ENCODE measurements around the gene LAMTOR1. TPM values are rescaled to one million over a fixed set of nuclear protein-coding genes. Genes with fewer than 3 reads are reported as not detected.

Gene LAMTOR1
- total RNA-seq, 5 donors from 2014 or later (not counting 1 experiment from before 2014, with no cell fraction given): 45.7 to 69.3 (median 62.5) TPM

GRCh38 chr11:72112978-72113808, 10.1 kb upstream of the LAMTOR1 start:
- DNase-seq (no peak), ATAC-seq (replicated peaks in 1 of 4) (peak in 1 of 4 experiments; percentile 17)
- Mint-ChIP-seq H3K4me3 (peak overlapping the region; percentile 89 to 96 (median 92)), H3K4me1 (peaks cover 22 to 28% (median 28%) of the 10 kb centered on the region in 3 donors), H3K27ac (peak overlapping the region; percentile 99 to 100), H3K36me3 (peaks cover 11% of the 10 kb centered on the region), H3K9me3 (no peaks in the 10 kb centered on the region), H3K27me3 (peaks cover 7% of the 10 kb centered on the region in 2 donors)
- H3K27ac ChIP-seq (ENCODE audit: low read length): peak overlapping the region; percentile 91
- ChIA-PET CTCF (interaction anchor here in 1 of 2 donors (0.6 to 3.0 kb wide), 4 partner anchors 12 to 88 kb away, joined by 3 to 13 read pairs (median 6); no protein-coding TSS in a partner anchor), POLR2A (interaction anchor here in 1 of 2 donors (1.0 kb wide), 1 partner anchor 72 kb away, joined by 4 read pairs; no protein-coding TSS in a partner anchor)
- peak overlapping the region; percentile 79 to 97 for H3K4me3 ChIP-seq (ENCODE audit: control insufficient read depth in 1 of 2, extremely low read depth in 1 of 2, low read length in 1 of 2)
- H3K27me3 ChIP-seq (replicated peaks in 1 of 2; ENCODE audit: control insufficient read depth in 2 of 2, extremely low read depth in 1 of 2, insufficient read depth in 2 of 2, low read length in 1 of 2): peaks cover 0 to 6% of the 10 kb centered on the region in 2 experiments
- WGBS (ENCODE audit: insufficient coverage): 60% methylated on average over 5 of the region's 9 CpGs
- H3K9me3 ChIP-seq: no peaks in the 10 kb centered on the region
- H3K4me1 ChIP-seq (ENCODE audit: control insufficient read depth in 1 of 2, extremely low read depth in 1 of 2, insufficient read depth in 2 of 2, low read length in 2 of 2): peaks cover 8 to 21% of the 10 kb centered on the region in 2 experiments
- H3K36me3 ChIP-seq (ENCODE audit: control insufficient read depth in 2 of 2, extremely low read depth in 1 of 2, insufficient read depth in 1 of 2, low read length in 1 of 2): peaks cover 5 to 18% of the 10 kb centered on the region in 2 donors

DNA sequence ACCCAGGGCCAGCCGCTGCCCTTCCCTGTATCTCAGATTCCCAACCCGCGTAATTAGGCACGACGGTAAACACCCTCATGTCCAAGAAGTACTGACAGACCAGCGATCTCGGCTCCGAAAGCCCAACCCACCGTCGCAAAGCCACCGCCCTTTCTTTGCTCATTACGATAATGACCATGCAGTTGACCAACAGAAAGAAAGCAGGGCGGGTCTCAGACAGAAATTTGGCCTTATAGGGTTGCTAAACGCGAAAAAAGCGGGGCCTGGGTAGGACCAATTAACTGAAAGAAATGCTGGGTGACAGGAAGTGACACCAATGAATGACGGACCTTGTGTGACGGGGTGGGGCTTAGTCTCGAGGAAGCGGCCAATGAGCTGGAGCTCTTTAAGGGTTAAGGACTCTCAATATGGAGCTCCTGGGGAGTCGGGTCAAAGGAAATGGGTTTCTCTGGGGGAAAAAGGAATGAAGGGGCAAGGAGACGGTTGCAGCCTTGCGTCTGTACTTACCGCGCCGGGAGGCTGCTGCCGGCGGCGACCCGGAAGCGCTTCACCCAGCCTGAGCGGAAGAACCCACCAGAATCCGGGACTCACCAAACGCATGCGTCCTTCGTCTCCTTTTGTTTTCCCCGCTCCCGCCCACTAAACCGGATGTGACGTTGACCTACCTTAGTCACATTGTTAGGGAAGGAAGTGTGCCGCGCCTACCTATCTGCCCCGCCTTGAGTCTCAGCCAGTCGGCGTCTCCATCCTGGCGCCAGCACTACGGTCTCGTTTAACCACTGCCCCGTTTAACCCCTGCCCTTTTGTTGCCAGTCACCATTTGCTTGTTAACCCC, 9.3 kb upstream of the LAMTOR1 start, which contains the start of gene ANAPC15:
ANAPC15 (minus strand) TSS at position 553 of the 835 bp plus-strand sequence. CDS start 1,419 bp downstream, outside the sequence.
- H3K4me3 ChIP-seq (ENCODE audit: control insufficient read depth in 1 of 2, extremely low read depth in 1 of 2, low read length in 1 of 2): peak within 1 kb of the TSS; percentile 79 to 97
- CTCF ChIA-PET: interaction anchor here in 1 of 2 donors (0.6 to 3.0 kb wide), 4 partner anchors 11 to 87 kb away, joined by 3 to 13 read pairs (median 6); no protein-coding TSS in a partner anchor
- H3K4me1 Mint-ChIP-seq: peaks cover 22 to 28% (median 28%) of the 10 kb centered on the region in 3 donors

DNA sequence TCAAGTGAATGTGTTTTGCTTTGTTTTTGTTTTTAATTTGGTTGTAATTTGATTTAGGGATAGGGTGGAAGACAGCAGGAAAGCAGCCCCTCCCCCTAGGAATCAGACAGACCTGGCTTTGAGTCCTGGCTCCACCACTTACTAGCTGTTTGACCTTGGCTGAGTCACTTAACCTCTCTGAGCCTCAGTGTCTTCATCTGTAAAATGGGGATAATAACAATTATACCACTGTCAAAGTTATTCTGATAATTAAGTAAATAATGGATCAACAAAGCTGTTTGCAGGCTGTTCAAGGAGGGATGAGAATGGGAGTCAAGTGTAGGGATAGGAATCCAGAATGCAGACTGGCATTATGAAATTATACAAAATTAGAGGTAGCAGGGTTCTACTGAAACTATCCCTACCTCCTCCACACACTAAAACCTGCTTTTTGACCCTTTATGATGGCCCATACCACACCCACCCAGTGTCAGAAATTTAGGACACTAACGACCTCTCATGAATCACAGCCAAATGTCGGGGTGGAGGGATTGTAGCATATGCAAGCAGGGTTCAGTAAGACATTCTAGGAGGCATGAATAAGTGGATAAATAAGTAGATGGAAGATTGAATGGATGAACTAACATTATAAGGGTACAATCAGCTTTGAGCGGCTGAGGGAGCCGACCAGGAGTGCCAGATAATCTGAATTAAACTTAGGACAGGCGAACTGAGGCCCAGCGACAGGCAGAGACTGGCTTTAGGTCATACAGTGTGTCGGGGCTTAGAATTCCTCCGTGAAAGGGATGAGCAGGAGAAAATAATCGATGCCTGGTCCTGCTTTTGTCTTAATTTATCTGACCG, 8.4 kb upstream of the LAMTOR1 start:
- Histone ChIP-seq H3K27me3 (replicated peaks in 1 of 2; ENCODE audit: control insufficient read depth in 2 of 2, extremely low read depth in 1 of 2, insufficient read depth in 2 of 2, low read length in 1 of 2) (no peaks in the 10 kb centered on the region), H3K4me1 (ENCODE audit: control insufficient read depth in 1 of 2, extremely low read depth in 1 of 2, insufficient read depth in 2 of 2, low read length in 2 of 2) (peaks cover 8 to 21% of the 10 kb centered on the region in 2 experiments), H3K36me3 (ENCODE audit: control insufficient read depth in 2 of 2, extremely low read depth in 1 of 2, insufficient read depth in 1 of 2, low read length in 1 of 2) (peaks cover 5 to 24% of the 10 kb centered on the region in 2 donors), H3K9me3 (no peaks in the 10 kb centered on the region), H3K27ac (ENCODE audit: low read length) (peak overlapping the region; percentile 91), H3K4me3 (ENCODE audit: control insufficient read depth in 1 of 2, extremely low read depth in 1 of 2, low read length in 1 of 2) (peak overlapping the region; percentile 79 to 97)
- peak overlapping the region; percentile 99 to 100 for H3K27ac Mint-ChIP-seq
- peaks cover 22 to 28% (median 28%) of the 10 kb centered on the region in 3 donors for H3K4me1 Mint-ChIP-seq
- DNase-seq (no peak), ATAC-seq (replicated peaks in 1 of 4) (no peak)
- no peaks in the 10 kb centered on the region for H3K9me3 Mint-ChIP-seq
- ChIA-PET POLR2A (interaction anchor here in 1 of 2 donors (1.0 kb wide), 2 partner anchors 10 to 71 kb away, joined by 3 to 4 read pairs; no protein-coding TSS in a partner anchor), CTCF (interaction anchor here in 1 of 2 donors (1.4 to 3.0 kb wide), 3 partner anchors 32 to 86 kb away, joined by 4 to 13 read pairs (median 7); no protein-coding TSS in a partner anchor)
- peak overlapping the region; percentile 89 to 96 (median 92) for H3K4me3 Mint-ChIP-seq
- WGBS (ENCODE audit: insufficient coverage): 8% methylated on average over 8 of the region's 10 CpGs
- peaks cover 2 to 3% of the 10 kb centered on the region in 2 donors for H3K27me3 Mint-ChIP-seq
- H3K36me3 Mint-ChIP-seq: peaks cover 16% of the 10 kb centered on the region

More for the DNA sequence above, 9.3 kb upstream of the LAMTOR1 start, which contains the start of gene ANAPC15:
- Histone ChIP-seq H3K9me3 (no peaks in the 10 kb centered on the region), H3K36me3 (ENCODE audit: control insufficient read depth in 2 of 2, extremely low read depth in 1 of 2, insufficient read depth in 1 of 2, low read length in 1 of 2) (peaks cover 5 to 22% of the 10 kb centered on the region in 2 donors), H3K4me1 (ENCODE audit: control insufficient read depth in 1 of 2, extremely low read depth in 1 of 2, insufficient read depth in 2 of 2, low read length in 2 of 2) (peaks cover 8 to 21% of the 10 kb centered on the region in 2 experiments), H3K27me3 (replicated peaks in 1 of 2; ENCODE audit: control insufficient read depth in 2 of 2, extremely low read depth in 1 of 2, insufficient read depth in 2 of 2, low read length in 1 of 2) (peaks cover 0 to 6% of the 10 kb centered on the region in 2 experiments), H3K27ac (ENCODE audit: low read length) (peak within 1 kb of the TSS; percentile 91)
- peak; percentile 88 to 91 (median 89) for ATAC-seq (replicated peaks in 1 of 4)
- H3K9me3 Mint-ChIP-seq: no peaks in the 10 kb centered on the region
- WGBS (ENCODE audit: insufficient coverage): under 1% methylated on average over 45 of the region's 49 CpGs
- peaks cover 13% of the 10 kb centered on the region for H3K36me3 Mint-ChIP-seq
- H3K27me3 Mint-ChIP-seq: peaks cover 7% of the 10 kb centered on the region in 2 donors
- H3K27ac Mint-ChIP-seq: peak within 1 kb of the TSS; percentile 99 to 100
- DNase-seq: peak; percentile 93 to 100 (median 99)
- POLR2A ChIA-PET: interaction anchor here in 1 of 2 donors (1.0 kb wide), 1 partner anchor 72 kb away, joined by 4 read pairs; no protein-coding TSS in a partner anchor
- peak within 1 kb of the TSS; percentile 89 to 96 (median 92) for H3K4me3 Mint-ChIP-seq

GRCh38 chr11:72105888-72106287, 2.8 kb upstream of the LAMTOR1 start, which contains the start of gene TOMT:
Gene TOMT (plus strand): TSS chr11:72105924. CDS start chr11:72105952, 28 bp downstream.
- no peak within 1 kb of the TSS for H3K27ac ChIP-seq (ENCODE audit: low read length)
- Mint-ChIP-seq H3K27me3 (no peaks in the 10 kb centered on the region), H3K4me3 (peak within 1 kb of the TSS in 2 of 3 donors; percentile 34 to 77), H3K9me3 (no peaks in the 10 kb centered on the region), H3K36me3 (peaks cover 19% of the 10 kb centered on the region), H3K27ac (peak within 1 kb of the TSS; percentile 67 to 81), H3K4me1 (peaks cover 32 to 42% (median 39%) of the 10 kb centered on the region in 3 donors)
- peaks cover 5 to 27% of the 10 kb centered on the region in 2 donors for H3K36me3 ChIP-seq (ENCODE audit: control insufficient read depth in 2 of 2, extremely low read depth in 1 of 2, insufficient read depth in 1 of 2, low read length in 1 of 2)
- ATAC-seq (replicated peaks in 1 of 4) (no peak), DNase-seq (no peak)
- 97% methylated on average over 14 of the region's 14 CpGs for WGBS (ENCODE audit: insufficient coverage)
- H3K4me1 ChIP-seq (ENCODE audit: control insufficient read depth in 1 of 2, extremely low read depth in 1 of 2, insufficient read depth in 2 of 2, low read length in 2 of 2): peaks cover 12 to 31% of the 10 kb centered on the region in 2 experiments
- H3K27me3 ChIP-seq (replicated peaks in 1 of 2; ENCODE audit: control insufficient read depth in 2 of 2, extremely low read depth in 1 of 2, insufficient read depth in 2 of 2, low read length in 1 of 2): no peaks in the 10 kb centered on the region
- POLR2A ChIA-PET: no interaction called here
- no peaks in the 10 kb centered on the region for H3K9me3 ChIP-seq
- no peak within 1 kb of the TSS for H3K4me3 ChIP-seq (ENCODE audit: control insufficient read depth in 1 of 2, extremely low read depth in 1 of 2, low read length in 1 of 2)
- CTCF ChIA-PET: no interaction called here

DNA sequence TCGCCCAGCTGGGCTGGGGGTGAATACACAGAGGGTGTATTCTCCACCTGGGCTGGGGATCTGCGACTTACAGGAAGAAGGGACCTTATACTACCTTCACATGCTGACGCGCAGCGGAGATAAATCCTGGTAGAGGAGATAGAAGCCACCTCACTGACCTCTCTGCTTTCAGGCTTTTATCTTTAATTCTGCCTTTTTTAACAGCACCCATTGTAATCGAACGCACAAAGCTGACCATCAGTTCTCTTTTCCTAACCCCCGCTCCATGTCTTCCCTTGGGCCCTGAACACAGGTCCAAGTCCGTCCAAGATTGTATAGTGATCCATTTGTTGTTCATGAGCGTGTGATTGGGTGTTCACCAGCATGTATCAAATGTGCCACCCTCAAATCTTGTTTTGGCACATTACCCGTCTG, 664 bp upstream of the LAMTOR1 start:
- no peaks in the 10 kb centered on the region for H3K9me3 Mint-ChIP-seq
- ATAC-seq (replicated peaks in 1 of 4) (no peak), DNase-seq (no peak)
- POLR2A ChIA-PET: no interaction called here
- Histone ChIP-seq H3K36me3 (ENCODE audit: control insufficient read depth in 2 of 2, extremely low read depth in 1 of 2, insufficient read depth in 1 of 2, low read length in 1 of 2) (peaks cover 0 to 27% of the 10 kb centered on the region in 2 donors), H3K4me3 (ENCODE audit: control insufficient read depth in 1 of 2, extremely low read depth in 1 of 2, low read length in 1 of 2) (peak overlapping the region; percentile 45 to 82), H3K27me3 (replicated peaks in 1 of 2; ENCODE audit: control insufficient read depth in 2 of 2, extremely low read depth in 1 of 2, insufficient read depth in 2 of 2, low read length in 1 of 2) (no peaks in the 10 kb centered on the region), H3K4me1 (ENCODE audit: control insufficient read depth in 1 of 2, extremely low read depth in 1 of 2, insufficient read depth in 2 of 2, low read length in 2 of 2) (peaks cover 12 to 49% of the 10 kb centered on the region in 2 experiments), H3K9me3 (no peaks in the 10 kb centered on the region), H3K27ac (ENCODE audit: low read length) (peak overlapping the region; percentile 86)
- H3K4me1 Mint-ChIP-seq: peaks cover 44 to 49% (median 47%) of the 10 kb centered on the region in 3 donors
- peak overlapping the region; percentile 82 to 86 for H3K27ac Mint-ChIP-seq
- H3K36me3 Mint-ChIP-seq: peaks cover 10% of the 10 kb centered on the region
- H3K4me3 Mint-ChIP-seq: peak overlapping the region; percentile 77 to 92 (median 89)
- 40% methylated on average over 1 of the region's 11 CpGs for WGBS (ENCODE audit: insufficient coverage)
- CTCF ChIA-PET: no interaction called here
- H3K27me3 Mint-ChIP-seq: no peaks in the 10 kb centered on the region
